NCI-H345 treated with DMSO at 0.1 percent for 48 hours (cell line): ENCODE measurements around the gene GRB7.
"Not testable (repeated sequence)": the region's sequence is repeated elsewhere in the genome, so short reads cannot be mapped to it uniquely, and the experiment has no call there.

Experiments
- DNase-seq: peaks from one replicate; lab custom pipeline; 2025; ENCODE audit not compliant: unreplicated experiment; lab: John Stamatoyannopoulos, UW

Gene GRB7

DNA sequence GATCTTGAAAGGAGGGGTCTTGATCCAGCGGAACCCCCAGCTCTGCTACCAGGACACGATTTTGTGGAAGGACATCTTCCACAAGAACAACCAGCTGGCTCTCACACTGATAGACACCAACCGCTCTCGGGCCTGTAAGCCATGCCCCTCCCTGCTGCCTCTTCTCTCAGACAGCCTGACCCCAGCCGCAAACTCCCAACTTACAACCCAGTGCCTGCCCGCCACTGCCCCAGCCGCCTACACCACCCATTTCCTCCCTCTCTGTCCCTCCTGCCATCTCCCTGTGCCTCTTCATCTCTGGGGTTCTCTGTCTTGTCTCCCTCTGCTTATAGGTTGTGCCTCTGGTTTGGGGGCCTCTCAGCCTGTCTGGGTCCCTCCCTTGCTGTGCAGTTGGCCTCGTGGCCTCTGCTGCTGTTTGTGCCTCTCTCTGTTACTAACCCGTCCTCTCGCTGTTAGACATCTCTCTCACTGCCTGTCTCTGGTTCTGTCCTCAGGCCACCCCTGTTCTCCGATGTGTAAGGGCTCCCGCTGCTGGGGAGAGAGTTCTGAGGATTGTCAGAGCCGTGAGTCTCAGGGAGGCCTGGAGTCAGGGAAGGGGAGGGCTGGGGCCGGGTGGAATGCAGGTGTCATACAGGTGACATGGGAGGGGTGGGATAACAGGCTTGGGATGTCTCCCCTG, 28.3 kb upstream of the GRB7 start:
- DNase-seq: no peak

GRCh38 chr17:39709998-39710964, 27.5 kb upstream of the GRB7 start:
- no peak for DNase-seq

GRCh38 chr17:39711071-39711470, 26.7 kb upstream of the GRB7 start:
- not testable (repeated sequence) for DNase-seq

GRCh38 chr17:39711851-39712250, 25.9 kb upstream of the GRB7 start:
- no peak for DNase-seq

DNA sequence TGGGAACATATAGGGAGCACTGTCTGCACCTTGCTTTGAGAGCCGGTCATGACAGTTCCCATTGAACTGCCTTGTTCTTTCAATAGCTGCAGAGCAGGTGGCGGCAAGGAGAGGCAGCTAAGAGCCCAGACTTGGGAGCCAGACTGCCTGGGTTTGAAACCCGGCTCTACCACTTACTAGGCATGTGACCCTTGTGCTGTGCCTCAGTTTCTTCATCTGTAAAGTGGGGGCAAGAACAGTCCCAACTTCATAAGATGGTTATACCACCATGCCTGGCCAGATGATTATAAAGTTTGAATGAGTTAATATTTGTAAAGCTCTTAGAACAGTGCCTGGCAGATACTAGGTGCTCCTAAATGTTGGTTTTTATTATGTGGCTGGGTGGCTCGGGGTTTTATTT, 23.5 kb upstream of the GRB7 start:
- DNase-seq: no peak

DNA sequence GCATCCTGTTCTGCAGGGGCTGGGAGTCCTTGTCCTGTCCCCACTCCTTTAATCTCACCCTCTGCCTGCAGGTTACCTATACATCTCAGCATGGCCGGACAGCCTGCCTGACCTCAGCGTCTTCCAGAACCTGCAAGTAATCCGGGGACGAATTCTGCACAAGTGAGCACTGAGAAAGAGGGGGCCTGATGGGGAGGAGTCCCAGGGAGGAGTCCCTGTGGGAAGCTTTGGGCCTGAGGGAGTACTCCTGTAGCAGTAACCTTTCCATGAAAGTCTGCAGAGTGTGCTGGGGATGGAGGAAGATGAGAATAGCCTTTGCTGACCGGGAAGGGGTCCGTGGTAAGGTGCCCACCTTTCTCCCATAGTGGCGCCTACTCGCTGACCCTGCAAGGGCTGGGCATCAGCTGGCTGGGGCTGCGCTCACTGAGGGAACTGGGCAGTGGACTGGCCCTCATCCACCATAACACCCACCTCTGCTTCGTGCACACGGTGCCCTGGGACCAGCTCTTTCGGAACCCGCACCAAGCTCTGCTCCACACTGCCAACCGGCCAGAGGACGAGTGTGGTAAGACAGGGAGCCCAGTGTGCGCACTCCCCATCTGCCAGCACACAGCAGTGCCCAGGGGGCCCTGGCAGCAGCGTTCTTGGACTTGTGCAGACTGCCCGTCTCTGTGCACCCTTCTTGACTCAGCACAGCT, 22.2 kb upstream of the GRB7 start:
- DNase-seq: no peak

- no peak for DNase-seq
Measured at GRCh38 chr17:39716073-39716818, 21.5 kb upstream of the GRB7 start.

DNA sequence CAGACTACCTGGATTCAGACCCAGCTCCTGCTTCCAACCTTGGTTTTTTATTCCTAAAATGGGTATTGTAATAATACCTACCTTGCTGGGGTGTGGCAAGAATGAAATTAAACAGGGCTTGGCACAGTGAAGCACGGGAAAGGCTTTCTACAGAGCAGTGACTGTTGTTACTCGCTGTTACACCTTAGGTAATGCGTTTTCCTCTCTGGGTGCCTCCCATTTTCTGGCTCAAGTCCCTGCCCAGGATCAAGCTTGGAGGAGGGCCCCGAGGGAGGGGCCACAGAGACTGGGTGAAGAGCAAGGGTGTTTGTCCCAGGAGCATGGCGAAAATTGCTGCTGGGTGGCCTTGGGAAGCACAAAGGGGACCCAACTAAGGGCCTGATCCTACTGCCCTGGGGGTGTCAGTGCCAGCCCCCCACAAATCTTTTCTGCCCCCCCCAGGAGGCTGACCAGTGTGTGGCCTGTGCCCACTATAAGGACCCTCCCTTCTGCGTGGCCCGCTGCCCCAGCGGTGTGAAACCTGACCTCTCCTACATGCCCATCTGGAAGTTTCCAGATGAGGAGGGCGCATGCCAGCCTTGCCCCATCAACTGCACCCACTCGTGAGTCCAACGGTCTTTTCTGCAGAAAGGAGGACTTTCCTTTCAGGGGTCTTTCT, 20.7 kb upstream of the GRB7 start:
- no peak for DNase-seq

DNA sequence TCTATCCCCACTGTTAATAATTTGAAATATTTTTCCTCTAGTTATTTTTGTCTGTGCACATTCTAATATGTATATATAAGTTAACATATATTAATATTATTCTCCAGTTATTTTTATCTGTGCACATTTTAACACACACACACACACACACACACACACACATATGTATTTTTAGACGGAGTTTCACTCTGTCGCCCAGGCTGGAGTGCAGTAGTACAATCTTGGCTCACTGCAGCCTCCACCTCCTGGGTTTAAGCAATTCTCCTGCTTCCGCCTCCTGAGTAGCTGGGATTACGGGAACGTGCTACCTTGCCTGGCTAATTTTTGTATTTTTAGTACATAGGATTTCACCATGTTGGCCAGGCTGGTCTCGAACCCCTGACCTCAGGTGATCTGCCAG, 20.1 kb upstream of the GRB7 start:
- no peak for DNase-seq

DNA sequence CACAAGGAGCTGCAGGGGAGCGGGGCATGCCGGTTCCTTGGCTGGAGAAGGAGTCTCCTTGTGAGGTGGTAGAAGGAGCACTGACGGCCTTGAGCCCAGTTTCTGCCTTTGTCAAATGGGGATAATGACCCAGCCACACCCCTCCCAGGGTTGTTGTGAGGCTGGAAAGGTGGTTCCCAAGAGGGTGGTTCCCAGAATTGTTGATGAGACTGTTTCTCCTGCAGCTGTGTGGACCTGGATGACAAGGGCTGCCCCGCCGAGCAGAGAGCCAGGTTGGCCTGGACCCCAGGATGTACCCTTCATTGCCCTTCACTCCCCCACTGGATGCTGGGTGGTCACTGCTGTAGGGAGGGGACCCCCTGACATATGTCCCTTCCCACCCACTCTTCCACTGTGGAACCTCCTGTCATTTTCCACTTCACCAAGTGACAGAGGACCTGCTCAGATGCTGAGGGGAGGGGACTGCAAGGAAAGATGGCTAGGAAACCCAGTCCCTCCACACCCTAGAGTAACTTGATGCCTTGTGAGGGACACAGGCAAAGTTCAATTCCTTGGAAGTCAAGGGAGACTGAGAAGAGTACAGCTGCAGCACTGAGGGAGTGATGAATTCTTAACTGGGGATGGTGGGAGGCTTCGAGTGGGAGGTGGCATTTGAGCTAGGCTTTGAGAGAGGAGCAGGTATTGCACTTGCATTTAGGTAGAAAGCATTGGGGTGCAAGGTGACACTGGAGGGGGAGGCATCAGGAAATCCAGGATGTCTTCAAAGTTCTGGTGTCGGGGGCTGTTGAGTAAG, 18.0 kb upstream of the GRB7 start:
- no peak for DNase-seq

DNA sequence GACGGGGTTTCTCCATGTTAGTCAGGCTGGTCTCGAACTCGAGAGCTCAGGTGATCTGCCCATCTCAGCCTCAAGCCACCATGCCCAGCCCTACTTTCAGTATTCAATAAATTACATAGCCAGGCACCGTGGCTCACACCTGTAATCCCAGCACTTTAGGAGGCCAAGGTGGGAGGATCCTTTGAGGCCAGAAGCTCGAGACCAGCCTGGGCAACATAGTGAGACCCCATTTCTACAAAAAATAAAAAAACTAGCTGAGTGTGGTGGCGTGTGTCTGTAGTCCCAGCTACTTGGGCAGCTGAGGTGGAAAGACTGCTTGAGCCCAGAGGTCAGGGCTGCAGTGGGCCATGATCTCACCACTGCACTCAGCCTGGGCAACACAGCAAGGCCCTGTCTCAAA, 15.6 kb upstream of the GRB7 start:
- DNase-seq: no peak

DNA sequence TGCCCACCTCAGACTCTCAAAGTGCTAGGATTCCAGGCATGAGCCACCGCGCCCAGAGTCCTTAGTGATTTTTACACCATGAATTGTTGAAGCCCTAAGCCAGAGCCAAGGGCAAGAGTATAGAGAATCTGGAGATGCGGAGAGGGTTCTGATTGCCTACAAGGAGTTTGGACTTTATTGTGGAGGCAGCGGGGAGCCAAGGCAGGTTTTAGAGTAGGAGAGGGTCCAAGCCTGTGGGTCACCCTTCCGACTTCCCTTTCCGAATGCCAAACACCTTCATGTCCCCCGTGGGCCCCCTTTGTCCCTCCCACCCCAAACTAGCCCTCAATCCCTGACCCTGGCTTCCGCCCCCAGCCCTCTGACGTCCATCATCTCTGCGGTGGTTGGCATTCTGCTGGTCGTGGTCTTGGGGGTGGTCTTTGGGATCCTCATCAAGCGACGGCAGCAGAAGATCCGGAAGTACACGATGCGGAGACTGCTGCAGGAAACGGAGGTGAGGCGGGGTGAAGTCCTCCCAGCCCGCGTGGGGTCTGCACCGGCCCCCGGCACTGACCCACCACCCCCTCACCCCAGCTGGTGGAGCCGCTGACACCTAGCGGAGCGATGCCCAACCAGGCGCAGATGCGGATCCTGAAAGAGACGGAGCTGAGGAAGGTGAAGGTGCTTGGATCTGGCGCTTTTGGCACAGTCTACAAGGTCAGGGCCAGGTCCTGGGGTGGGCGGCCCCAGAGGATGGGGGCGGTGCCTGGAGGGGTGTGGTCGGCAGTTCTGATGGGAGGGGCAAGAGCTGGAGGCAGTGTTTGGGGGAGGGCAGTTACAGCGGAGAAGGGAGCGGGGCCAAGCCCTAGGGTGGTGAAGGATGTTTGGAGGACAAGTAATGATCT, 14.5 kb upstream of the GRB7 start:
- DNase-seq: no peak

GRCh38 chr17:39724731-39725130, 13.0 kb upstream of the GRB7 start:
- DNase-seq: no peak

DNA sequence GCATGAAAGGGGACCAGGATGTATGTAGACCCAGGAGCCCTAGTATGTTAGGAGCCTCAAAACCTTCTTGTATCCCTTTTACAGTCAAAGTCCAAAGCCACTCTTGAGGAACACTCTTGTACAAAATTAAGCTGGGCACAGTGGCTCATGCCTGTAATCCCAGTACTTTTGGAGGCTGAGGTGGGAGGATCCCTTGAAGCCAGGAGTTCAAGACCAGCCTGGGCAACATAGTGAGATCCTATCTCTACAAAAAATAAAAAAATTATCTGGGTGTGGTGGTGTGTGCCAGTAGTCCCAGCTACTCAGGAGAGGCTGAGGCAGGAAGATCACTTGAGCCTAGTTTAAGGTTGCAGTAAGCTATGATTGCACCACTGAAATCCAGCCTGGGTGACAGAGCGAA, 11.8 kb upstream of the GRB7 start:
- DNase-seq: not testable (repeated sequence)

- no peak for DNase-seq
Measured at GRCh38 chr17:39726617-39727016, 11.1 kb upstream of the GRB7 start.

DNA sequence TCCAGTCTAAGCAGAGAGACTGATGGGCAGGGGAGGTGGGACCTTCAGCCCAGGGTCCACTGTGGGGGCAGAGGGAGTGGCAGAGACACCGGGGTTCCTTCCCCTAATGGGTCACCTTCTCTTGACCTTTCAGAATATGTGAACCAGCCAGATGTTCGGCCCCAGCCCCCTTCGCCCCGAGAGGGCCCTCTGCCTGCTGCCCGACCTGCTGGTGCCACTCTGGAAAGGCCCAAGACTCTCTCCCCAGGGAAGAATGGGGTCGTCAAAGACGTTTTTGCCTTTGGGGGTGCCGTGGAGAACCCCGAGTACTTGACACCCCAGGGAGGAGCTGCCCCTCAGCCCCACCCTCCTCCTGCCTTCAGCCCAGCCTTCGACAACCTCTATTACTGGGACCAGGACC, 10.2 kb upstream of the GRB7 start:
- DNase-seq: no peak

DNA sequence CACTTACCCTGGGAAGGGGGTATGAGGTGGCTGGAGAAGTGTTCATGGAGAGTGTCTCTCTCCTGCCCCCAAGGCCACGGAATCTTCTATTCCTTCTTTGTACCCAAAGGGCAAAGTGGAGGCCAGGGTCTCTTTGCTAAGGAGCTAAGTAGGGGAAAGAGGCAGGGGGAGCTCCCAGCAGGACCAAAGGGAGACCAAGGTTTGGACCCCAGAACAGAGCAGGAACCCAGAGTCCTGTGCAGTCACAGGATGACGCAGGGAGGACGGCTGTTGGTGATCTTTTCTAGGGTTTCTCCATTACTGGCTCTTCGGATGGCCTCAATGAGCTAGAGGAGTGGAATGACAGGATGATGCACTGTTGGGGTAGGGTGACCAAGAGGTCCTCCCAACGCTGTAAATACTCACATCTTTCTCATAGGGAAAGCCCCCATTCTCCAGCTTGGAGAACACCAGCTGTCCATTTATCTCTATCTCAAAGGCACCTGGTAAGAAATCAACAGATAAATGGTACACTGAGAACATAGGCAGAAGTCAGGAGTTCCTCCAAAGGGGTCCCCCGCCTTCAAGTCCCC, 8.4 kb upstream of the GRB7 start:
- no peak for DNase-seq
